Occipital lobe (tissue), 3 donors: ENCODE results near the gene ENTPD5. TPM values are rescaled to one million over a fixed set of nuclear protein-coding genes. Genes with fewer than 3 reads are reported as not detected.
"Not testable (repeated sequence)": the region's sequence is repeated elsewhere in the genome, so short reads cannot be mapped to it uniquely, and the experiment has no call there.

Experiments
- DNase-seq: peaks from one replicate; lab custom pipeline; 2025; lab: John Stamatoyannopoulos, UW
- small RNA-seq: library from RNA; depleted of rRNA; stranded (forward); fragments of <200 nt; gene quantifications from one replicate; pipeline ENCODE3, GENCODE V24; 2014
- total RNA-seq: library from RNA; depleted of rRNA; stranded (reverse); fragments of >200 nt; gene quantifications from one replicate; pipeline ENCODE4 v1.2.3, GENCODE V29; 2014

Gene ENTPD5
- total RNA-seq, 1 donor from 2014 or later = 6.4 TPM

- no peak for DNase-seq
Observed at GRCh38 chr14:73945159-73945670, 73.9 kb downstream of the ENTPD5 start.

GRCh38 chr14:73944432-73945158 is 74.5 kb downstream of the ENTPD5 start:
- no peak for DNase-seq

GRCh38 chr14:73943083-73943482 is 76.0 kb downstream of the ENTPD5 start:
- DNase-seq = no peak

GRCh38 chr14:73942180-73942579 is 76.9 kb downstream of the ENTPD5 start:
- DNase-seq = no peak

- no peak for DNase-seq
Observed at GRCh38 chr14:73937012-73937411, 82.1 kb downstream of the ENTPD5 start.

- no peak for DNase-seq
Observed at GRCh38 chr14:73936548-73936947, 82.5 kb downstream of the ENTPD5 start.

GRCh38 chr14:73935666-73936065 is 83.4 kb downstream of the ENTPD5 start:
- DNase-seq = no peak

- DNase-seq = no peak
Observed at GRCh38 chr14:73924337-73924736, 94.8 kb downstream of the ENTPD5 start.

GRCh38 chr14:73919457-73919856 is 99.6 kb downstream of the ENTPD5 start:
- not testable (repeated sequence) for DNase-seq

- DNase-seq = no peak
Observed at GRCh38 chr14:73916324-73916723, 102.8 kb downstream of the ENTPD5 start.

GRCh38 chr14:73913256-73913655 is 105.8 kb downstream of the ENTPD5 start:
- DNase-seq = no peak

GRCh38 chr14:73909681-73910080 is 109.4 kb downstream of the ENTPD5 start:
- no peak for DNase-seq

Small RNAs within 50 kb of the gene (small RNA-seq; reads per million reads assigned to genes)
- gene AC005480.2 = not detected

Other genes starting within 250 kb of the ENTPD5 start
- 8.3 TPM for gene PTGR2, start 167.5 kb downstream of the ENTPD5 start, total RNA-seq
- gene ZNF410, start 132.4 kb downstream of the ENTPD5 start, total RNA-seq = 67.7 TPM
- 19.3 TPM for gene FAM161B, start 69.2 kb downstream of the ENTPD5 start, total RNA-seq
- gene COQ6, start 69.0 kb downstream of the ENTPD5 start, total RNA-seq = 23.9 TPM
- 8.9 TPM for gene BBOF1, start 61 bp upstream of the ENTPD5 start, total RNA-seq
- 28.7 TPM for gene ALDH6A1, start 65.2 kb upstream of the ENTPD5 start, total RNA-seq
- gene LIN52, start 65.7 kb upstream of the ENTPD5 start, total RNA-seq = 14.3 TPM
- not detected for gene VSX2, start 220.2 kb upstream of the ENTPD5 start, total RNA-seq